HCT116 (cell line): ENCODE data around the gene PIP4K2A.

Experiments used
- EZH2 ChIP-seq: fragments of 200-600 bp; sonication (generic); IDR thresholded peaks from 2 replicates; pipeline ENCODE4 v1.6.1; 2017; ENCODE audit warnings: antibody characterized with exemption, mixed run types
- EZH2phosphoT487 ChIP-seq: fragments of 200-600 bp; IDR thresholded peaks from 2 replicates; pipeline ENCODE4 v1.6.1; 2018; ENCODE audit warnings: antibody characterized with exemption, borderline replicate concordance
- POLR2AphosphoS5 ChIP-seq: IDR thresholded peaks from 2 replicates; pipeline ENCODE4 v1.6.1; 2011; ENCODE audit warnings: mild to moderate bottlenecking, low read depth, low read length, moderate library complexity
- SRF ChIP-seq: IDR thresholded peaks from 2 replicates; pipeline ENCODE4 v1.6.1; 2012; ENCODE audit warnings: low read depth
- YY1 ChIP-seq: IDR thresholded peaks from 2 replicates; pipeline ENCODE4 v1.6.1; 2011; ENCODE audit warnings: low read length, low read depth, moderate library complexity, mild to moderate bottlenecking; ENCODE audit not compliant: insufficient replicate concordance; ENCODE audit errors: extremely low read depth
- ZNF274 ChIP-seq: fragments of 200-500 bp; sonication (Bioruptor generic); IDR thresholded peaks from 2 replicates; pipeline ENCODE4 v1.6.1; 2014; ENCODE audit warnings: mild to moderate bottlenecking, low read depth, low read length, inconsistent platforms
- TF ChIP-seq, protein P1 (sequence below), 3 experiments: fragments of 200-600 bp in 1 of 3; sonication (generic) in 1 of 3; IDR thresholded peaks in 2 of 3; conservative IDR thresholded peaks in 1 of 3; 2 replicates each; pipeline ENCODE4 v1.5.1; 2012 to 2017; ENCODE audit warnings: low read depth in 2 of 3, low read length in 2 of 3, antibody characterized with exemption in 1 of 3, borderline replicate concordance in 1 of 3, control low read depth in 1 of 3, mild to moderate bottlenecking in 1 of 3, mixed read lengths in 1 of 3, mixed run types in 1 of 3, moderate library complexity in 1 of 3; ENCODE audit not compliant: insufficient read depth in 1 of 3
- TF ChIP-seq, protein P2 (sequence below): IDR thresholded peaks from 2 replicates; pipeline ENCODE4 v1.6.1; 2012; ENCODE audit warnings: low read depth

DNA sequence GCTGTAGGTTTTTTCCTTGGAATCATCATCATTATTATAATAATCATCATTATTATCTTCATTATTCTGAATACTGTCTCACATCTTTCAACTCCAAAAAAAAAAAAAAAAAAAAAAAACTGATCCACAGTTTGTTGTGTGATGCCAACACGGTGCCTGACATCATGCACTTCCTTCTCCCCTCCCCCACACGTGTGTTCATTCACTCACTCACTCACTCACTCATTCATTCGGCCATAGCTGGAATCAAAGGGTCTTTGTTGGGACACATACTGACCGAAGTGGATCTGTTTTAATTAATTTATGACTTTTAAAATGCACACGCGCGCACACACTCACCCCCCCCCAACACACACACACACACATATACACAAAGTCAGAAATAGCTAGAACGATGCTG lies 177.8 kb downstream of the PIP4K2A start:
- TF ChIP-seq EZH2 (no peak), EZH2phosphoT487 (no peak), YY1 (no peak), ZNF274 (no peak), POLR2AphosphoS5 (no peak), SRF (no peak)
- TF ChIP-seq, protein P1, sequence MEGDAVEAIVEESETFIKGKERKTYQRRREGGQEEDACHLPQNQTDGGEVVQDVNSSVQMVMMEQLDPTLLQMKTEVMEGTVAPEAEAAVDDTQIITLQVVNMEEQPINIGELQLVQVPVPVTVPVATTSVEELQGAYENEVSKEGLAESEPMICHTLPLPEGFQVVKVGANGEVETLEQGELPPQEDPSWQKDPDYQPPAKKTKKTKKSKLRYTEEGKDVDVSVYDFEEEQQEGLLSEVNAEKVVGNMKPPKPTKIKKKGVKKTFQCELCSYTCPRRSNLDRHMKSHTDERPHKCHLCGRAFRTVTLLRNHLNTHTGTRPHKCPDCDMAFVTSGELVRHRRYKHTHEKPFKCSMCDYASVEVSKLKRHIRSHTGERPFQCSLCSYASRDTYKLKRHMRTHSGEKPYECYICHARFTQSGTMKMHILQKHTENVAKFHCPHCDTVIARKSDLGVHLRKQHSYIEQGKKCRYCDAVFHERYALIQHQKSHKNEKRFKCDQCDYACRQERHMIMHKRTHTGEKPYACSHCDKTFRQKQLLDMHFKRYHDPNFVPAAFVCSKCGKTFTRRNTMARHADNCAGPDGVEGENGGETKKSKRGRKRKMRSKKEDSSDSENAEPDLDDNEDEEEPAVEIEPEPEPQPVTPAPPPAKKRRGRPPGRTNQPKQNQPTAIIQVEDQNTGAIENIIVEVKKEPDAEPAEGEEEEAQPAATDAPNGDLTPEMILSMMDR (IDR thresholded peaks at IDR 0.05 in 2 of 3, conservative IDR thresholded peaks at IDR 0.05 in 1 of 3; ENCODE audit: borderline replicate concordance in 1 of 3, insufficient read depth in 1 of 3, low read depth in 2 of 3, low read length in 2 of 3): no peak
- TF ChIP-seq, protein P2, sequence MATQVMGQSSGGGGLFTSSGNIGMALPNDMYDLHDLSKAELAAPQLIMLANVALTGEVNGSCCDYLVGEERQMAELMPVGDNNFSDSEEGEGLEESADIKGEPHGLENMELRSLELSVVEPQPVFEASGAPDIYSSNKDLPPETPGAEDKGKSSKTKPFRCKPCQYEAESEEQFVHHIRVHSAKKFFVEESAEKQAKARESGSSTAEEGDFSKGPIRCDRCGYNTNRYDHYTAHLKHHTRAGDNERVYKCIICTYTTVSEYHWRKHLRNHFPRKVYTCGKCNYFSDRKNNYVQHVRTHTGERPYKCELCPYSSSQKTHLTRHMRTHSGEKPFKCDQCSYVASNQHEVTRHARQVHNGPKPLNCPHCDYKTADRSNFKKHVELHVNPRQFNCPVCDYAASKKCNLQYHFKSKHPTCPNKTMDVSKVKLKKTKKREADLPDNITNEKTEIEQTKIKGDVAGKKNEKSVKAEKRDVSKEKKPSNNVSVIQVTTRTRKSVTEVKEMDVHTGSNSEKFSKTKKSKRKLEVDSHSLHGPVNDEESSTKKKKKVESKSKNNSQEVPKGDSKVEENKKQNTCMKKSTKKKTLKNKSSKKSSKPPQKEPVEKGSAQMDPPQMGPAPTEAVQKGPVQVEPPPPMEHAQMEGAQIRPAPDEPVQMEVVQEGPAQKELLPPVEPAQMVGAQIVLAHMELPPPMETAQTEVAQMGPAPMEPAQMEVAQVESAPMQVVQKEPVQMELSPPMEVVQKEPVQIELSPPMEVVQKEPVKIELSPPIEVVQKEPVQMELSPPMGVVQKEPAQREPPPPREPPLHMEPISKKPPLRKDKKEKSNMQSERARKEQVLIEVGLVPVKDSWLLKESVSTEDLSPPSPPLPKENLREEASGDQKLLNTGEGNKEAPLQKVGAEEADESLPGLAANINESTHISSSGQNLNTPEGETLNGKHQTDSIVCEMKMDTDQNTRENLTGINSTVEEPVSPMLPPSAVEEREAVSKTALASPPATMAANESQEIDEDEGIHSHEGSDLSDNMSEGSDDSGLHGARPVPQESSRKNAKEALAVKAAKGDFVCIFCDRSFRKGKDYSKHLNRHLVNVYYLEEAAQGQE: no peak
